Osteoblast (primary cell): ENCODE measurements around the gene FNIP2. TPM values are rescaled to one million over a fixed set of nuclear protein-coding genes. Genes with fewer than 3 reads are reported as not detected.
A peak's percentile ranks its signal among the peaks of the same experiment; 100 is the strongest.
"Not testable (repeated sequence)": the region's sequence is repeated elsewhere in the genome, so short reads cannot be mapped to it uniquely, and the experiment has no call there.

Experiments
- DNase-seq: peaks from one replicate; pipeline ENCODE4 v3.0.0; 2011; ENCODE audit warnings: low spot score, mixed read lengths; ENCODE audit not compliant: insufficient read length; ENCODE audit errors: missing footprints
- H2AFZ ChIP-seq: 2 replicates; pipeline ENCODE4 v1.6.0; 2011; ENCODE audit warnings: mild to moderate bottlenecking, low read length
- H3K27ac ChIP-seq: 2 replicates; pipeline ENCODE4 v1.5.1; 2011; ENCODE audit warnings: mild to moderate bottlenecking, low read depth, low read length, moderate library complexity
- H3K27me3 ChIP-seq: 2 replicates; pipeline ENCODE4 v1.6.0; 2012; ENCODE audit warnings: mild to moderate bottlenecking, control low read depth, inconsistent platforms, low read length, moderate library complexity; ENCODE audit not compliant: insufficient read depth
- H3K36me3 ChIP-seq: 2 replicates; pipeline ENCODE4 v1.5.1; 2011; ENCODE audit warnings: mild to moderate bottlenecking, low read length, control low read depth, moderate library complexity; ENCODE audit not compliant: insufficient read depth
- H3K4me1 ChIP-seq: 2 replicates; pipeline ENCODE4 v1.5.1; 2011; ENCODE audit warnings: mild to moderate bottlenecking, low read length, control low read depth, moderate library complexity; ENCODE audit not compliant: insufficient read depth
- H3K4me2 ChIP-seq: 2 replicates; pipeline ENCODE4 v1.6.0; 2011; ENCODE audit warnings: mild to moderate bottlenecking, low read length; ENCODE audit not compliant: insufficient read depth
- H3K4me3 ChIP-seq: fragments of 200-600 bp; sonication (generic); 3 replicates; pipeline ENCODE4 v1.5.1; 2012; ENCODE audit warnings: mild to moderate bottlenecking, low read length, inconsistent platforms; ENCODE audit not compliant: insufficient read depth
- H3K79me2 ChIP-seq: 2 replicates; pipeline ENCODE4 v1.6.0; 2012; ENCODE audit warnings: mild to moderate bottlenecking, low read length, control low read depth, inconsistent platforms; ENCODE audit not compliant: insufficient read depth
- H3K9me3 ChIP-seq: 2 replicates; pipeline ENCODE4 v1.5.1; 2011; ENCODE audit warnings: low read depth, low read length, control low read depth
- H4K20me1 ChIP-seq: 2 replicates; pipeline ENCODE4 v1.6.0; 2012; ENCODE audit warnings: mild to moderate bottlenecking, low read length, control low read depth; ENCODE audit not compliant: insufficient read depth
- total RNA-seq: library from RNA; depleted of rRNA; stranded (reverse); fragments of >200 nt; gene quantifications from 2 replicates; pipeline ENCODE4 v1.2.3, GENCODE V29; 2012
- TF ChIP-seq, protein P1 (sequence below): IDR thresholded peaks from 2 replicates; pipeline ENCODE4 v1.5.1; 2011; ENCODE audit warnings: mild to moderate bottlenecking, low read depth, low read length, moderate library complexity; ENCODE audit errors: extremely low read depth

FNIP2 gene
- total RNA-seq, 1 donor, result 78.9 TPM

DNA sequence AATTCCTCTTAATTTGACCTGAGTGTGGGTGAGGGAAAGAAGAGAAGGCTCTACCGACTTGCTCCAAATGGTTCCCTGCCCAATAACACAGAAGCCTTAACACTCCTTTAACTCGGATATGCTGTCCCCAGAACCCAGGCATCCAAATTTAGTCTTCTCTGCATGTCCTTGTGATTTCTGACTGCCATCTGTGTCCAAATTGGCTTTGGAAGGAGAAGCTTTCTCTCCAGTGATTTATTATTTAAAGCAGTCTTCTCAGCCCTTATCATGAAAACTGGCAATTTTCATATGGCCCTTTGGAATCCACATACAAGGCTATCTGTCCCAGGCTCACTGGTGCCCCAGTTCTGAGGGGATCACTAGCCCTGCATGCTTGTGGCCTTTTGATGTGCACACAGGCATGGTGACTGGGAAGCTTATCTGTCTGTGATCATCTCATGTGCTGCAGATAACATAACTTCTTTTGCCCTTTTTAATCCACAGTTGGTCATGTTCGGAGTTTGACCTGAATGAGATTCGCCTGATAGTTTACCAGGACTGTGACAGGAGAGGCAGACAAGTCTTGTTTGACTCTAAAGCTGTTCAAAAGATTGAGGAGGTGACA lies 56.7 kb downstream of the FNIP2 start:
- Histone ChIP-seq H3K36me3 (peaks cover 9% of the 10 kb centered on the region), H3K27ac (peak overlapping the region; percentile 63), H3K4me1 (peaks cover 40% of the 10 kb centered on the region), H3K27me3 (no peaks in the 10 kb centered on the region), H2AFZ (no peak overlapping the region), H3K9me3 (no peaks in the 10 kb centered on the region), H3K79me2 (peaks cover 60% of the 10 kb centered on the region), H3K4me3 (no peak overlapping the region), H4K20me1 (no peaks in the 10 kb centered on the region), H3K4me2 (no peak overlapping the region)
- no peak for DNase-seq
- TF ChIP-seq, protein P1, sequence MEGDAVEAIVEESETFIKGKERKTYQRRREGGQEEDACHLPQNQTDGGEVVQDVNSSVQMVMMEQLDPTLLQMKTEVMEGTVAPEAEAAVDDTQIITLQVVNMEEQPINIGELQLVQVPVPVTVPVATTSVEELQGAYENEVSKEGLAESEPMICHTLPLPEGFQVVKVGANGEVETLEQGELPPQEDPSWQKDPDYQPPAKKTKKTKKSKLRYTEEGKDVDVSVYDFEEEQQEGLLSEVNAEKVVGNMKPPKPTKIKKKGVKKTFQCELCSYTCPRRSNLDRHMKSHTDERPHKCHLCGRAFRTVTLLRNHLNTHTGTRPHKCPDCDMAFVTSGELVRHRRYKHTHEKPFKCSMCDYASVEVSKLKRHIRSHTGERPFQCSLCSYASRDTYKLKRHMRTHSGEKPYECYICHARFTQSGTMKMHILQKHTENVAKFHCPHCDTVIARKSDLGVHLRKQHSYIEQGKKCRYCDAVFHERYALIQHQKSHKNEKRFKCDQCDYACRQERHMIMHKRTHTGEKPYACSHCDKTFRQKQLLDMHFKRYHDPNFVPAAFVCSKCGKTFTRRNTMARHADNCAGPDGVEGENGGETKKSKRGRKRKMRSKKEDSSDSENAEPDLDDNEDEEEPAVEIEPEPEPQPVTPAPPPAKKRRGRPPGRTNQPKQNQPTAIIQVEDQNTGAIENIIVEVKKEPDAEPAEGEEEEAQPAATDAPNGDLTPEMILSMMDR, result no peak

DNA sequence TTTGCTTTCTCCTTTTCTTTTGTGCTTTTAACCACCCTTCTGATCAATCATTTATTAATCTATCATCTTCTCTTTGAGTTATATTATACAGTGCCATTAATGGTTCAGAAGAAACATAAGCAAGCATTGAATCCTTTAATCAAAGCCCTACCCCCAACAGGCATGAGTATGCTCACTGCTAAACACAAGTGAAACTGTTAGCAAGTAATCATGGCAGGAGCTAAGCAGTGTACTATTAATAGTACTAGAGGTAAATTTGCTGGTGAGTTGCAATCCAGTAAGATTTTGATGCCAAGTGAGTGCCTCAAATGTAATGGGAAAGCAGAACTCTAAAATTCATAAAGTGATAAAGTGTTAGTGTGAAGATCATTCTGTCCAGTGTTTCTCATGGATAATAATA lies 57.2 kb downstream of the FNIP2 start:
- H3K9me3 ChIP-seq, result no peaks in the 10 kb centered on the region
- no peak overlapping the region for H2AFZ ChIP-seq
- no peak overlapping the region for H3K4me2 ChIP-seq
- no peak for DNase-seq
- peaks cover 12% of the 10 kb centered on the region for H3K36me3 ChIP-seq
- H3K27me3 ChIP-seq, result no peaks in the 10 kb centered on the region
- H3K4me1 ChIP-seq, result peaks cover 35% of the 10 kb centered on the region
- TF ChIP-seq, protein P1, result no peak
- H3K79me2 ChIP-seq, result peaks cover 55% of the 10 kb centered on the region
- H3K27ac ChIP-seq, result peak overlapping the region; percentile 3
- H3K4me3 ChIP-seq, result no peak overlapping the region
- H4K20me1 ChIP-seq, result no peaks in the 10 kb centered on the region

DNA sequence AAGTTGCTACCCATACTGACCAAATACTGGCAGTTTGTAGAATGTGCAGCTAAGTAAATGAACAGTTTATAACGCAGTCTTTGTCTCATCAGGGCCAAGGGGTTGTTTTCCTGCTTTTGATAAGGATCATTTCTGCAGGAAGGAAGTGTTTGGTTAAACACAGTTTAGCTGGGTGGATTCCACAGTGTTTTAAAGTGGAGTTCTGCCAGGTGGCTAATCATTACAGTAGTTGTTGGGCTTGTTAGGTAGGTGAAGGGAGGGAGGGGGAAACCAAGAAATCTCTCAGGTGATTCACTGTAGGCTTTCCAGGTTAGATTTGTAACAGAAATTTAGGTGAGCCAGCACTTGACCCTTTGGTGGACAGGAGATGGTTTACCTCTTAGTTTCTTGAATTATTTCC lies 58.1 kb downstream of the FNIP2 start:
- Histone ChIP-seq H2AFZ (no peak overlapping the region), H3K4me3 (no peak overlapping the region), H3K79me2 (peaks cover 54% of the 10 kb centered on the region), H3K36me3 (peaks cover 14% of the 10 kb centered on the region), H3K9me3 (no peaks in the 10 kb centered on the region), H4K20me1 (no peaks in the 10 kb centered on the region), H3K4me2 (no peak overlapping the region), H3K4me1 (peaks cover 27% of the 10 kb centered on the region), H3K27me3 (no peaks in the 10 kb centered on the region), H3K27ac (no peak overlapping the region)
- DNase-seq, result no peak
- TF ChIP-seq, protein P1, result no peak

DNA sequence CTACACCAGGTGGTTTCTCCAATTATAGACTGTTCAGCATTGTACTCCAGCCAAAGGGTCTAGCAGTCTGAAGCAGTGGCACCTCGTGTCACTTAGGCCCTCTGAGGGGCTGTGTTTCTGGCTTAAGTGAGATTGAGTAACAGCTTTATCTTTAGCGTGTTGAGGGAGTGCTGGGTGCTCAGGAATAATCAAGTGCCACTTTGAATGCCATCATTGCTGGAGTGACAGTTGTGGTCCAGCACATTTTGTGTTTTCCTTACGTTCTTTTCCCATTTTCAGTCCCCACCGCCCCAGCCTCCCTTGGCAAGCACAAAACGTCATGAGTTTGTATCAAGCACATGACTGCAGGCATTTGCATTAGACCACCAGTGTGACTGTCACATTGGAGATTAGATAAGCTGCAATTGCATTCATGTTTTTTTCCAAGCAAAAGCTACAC lies 58.7 kb downstream of the FNIP2 start:
- Histone ChIP-seq H3K9me3 (no peaks in the 10 kb centered on the region), H4K20me1 (no peaks in the 10 kb centered on the region), H3K4me2 (no peak overlapping the region), H3K36me3 (peaks cover 18% of the 10 kb centered on the region), H2AFZ (no peak overlapping the region), H3K4me3 (no peak overlapping the region), H3K79me2 (peaks cover 47% of the 10 kb centered on the region), H3K27ac (no peak overlapping the region), H3K4me1 (peaks cover 25% of the 10 kb centered on the region), H3K27me3 (no peaks in the 10 kb centered on the region)
- TF ChIP-seq, protein P1, result no peak
- DNase-seq, result no peak

DNA sequence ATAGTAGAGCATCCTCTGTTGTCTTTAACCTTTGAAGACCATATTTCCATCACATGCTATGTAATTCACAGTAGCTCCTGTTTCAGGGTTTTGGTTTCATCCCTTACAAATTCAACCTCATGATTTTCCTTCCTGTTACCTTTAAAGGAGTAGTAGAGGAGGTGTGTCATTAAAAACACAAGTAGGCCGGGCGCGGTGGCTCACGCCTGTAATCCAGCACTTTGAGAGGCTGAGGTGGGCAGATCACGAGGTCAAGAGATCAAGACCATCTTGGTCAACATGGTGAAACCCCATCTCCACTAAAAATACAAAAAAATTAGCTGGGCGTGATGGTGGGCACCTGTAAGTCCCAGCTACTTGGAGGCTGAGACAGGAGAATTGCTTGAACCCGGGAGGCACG lies 59.3 kb downstream of the FNIP2 start:
- H3K9me3 ChIP-seq, H3K27ac ChIP-seq, H3K4me3 ChIP-seq, DNase-seq, H3K27me3 ChIP-seq, H2AFZ ChIP-seq, H3K4me2 ChIP-seq, H4K20me1 ChIP-seq: not testable (repeated sequence)
- H3K79me2 ChIP-seq, result peaks cover 47% of the 10 kb centered on the region
- peaks cover 18% of the 10 kb centered on the region for H3K36me3 ChIP-seq
- H3K4me1 ChIP-seq, result peaks cover 25% of the 10 kb centered on the region
